ENCODE measurements around the gene FSTL1. TPM values are rescaled to one million over a fixed set of nuclear protein-coding genes. Genes with fewer than 3 reads are reported as not detected.
"Not testable (repeated sequence)": the region's sequence is repeated elsewhere in the genome, so short reads cannot be mapped to it uniquely, and the experiment has no call there.

Gene FSTL1
- total RNA-seq, 2 experiments from 2014 or later: 0.66 to 0.83 TPM

DNA sequence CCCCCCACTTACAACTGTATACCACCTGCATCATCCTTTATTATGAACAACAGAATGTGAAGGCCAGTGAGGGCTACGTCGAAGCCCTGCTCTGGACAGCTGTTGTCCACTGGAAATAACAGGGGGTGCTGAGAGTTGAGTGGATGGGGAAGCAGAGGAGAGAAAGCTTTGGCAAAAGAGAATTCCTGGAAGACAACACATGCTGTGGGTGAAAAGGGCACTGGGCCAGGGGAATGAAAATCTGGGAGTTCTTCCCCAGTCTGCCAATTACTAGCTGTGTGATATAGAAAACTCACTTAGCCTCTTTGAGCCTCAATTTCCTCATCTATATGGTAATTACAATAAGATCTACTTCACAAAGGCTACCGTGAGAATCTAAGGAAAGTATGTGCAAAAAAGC, 40.7 kb downstream of the FSTL1 start:
- Mint-ChIP-seq H3K36me3 (ENCODE audit: low read depth) (no peaks in the 10 kb centered on the region), H3K4me3 (no peak overlapping the region), H3K9me3 (ENCODE audit: low read depth) (no peaks in the 10 kb centered on the region), H3K27ac (no peak overlapping the region), H3K27me3 (no peaks in the 10 kb centered on the region), H3K4me1 (no peaks in the 10 kb centered on the region)
- POLR2A ChIA-PET: no interaction called here
- no peak for DNase-seq
- no peak for ATAC-seq
- CTCF ChIA-PET: interaction anchor here (0.6 to 1.9 kb wide), 5 partner anchors 8 to 921 kb away, joined by 3 to 8 read pairs (median 5); no protein-coding TSS in a partner anchor
- intact Hi-C loops (cut with DNase I, micrococcal nuclease): no loop called here

- POLR2A ChIA-PET: no interaction called here
Measured at GRCh38 chr3:120407508-120408287, 43.1 kb downstream of the FSTL1 start.

GRCh38 chr3:120404876-120405275, 45.9 kb downstream of the FSTL1 start:
- Mint-ChIP-seq H3K27ac (no peak overlapping the region), H3K27me3 (no peaks in the 10 kb centered on the region), H3K9me3 (ENCODE audit: low read depth) (no peaks in the 10 kb centered on the region), H3K4me3 (no peak overlapping the region), H3K36me3 (ENCODE audit: low read depth) (no peaks in the 10 kb centered on the region), H3K4me1 (no peaks in the 10 kb centered on the region)
- DNase-seq (no peak), ATAC-seq (no peak)
- intact Hi-C loops (cut with DNase I, micrococcal nuclease): no loop called here
- ChIA-PET POLR2A (no interaction called here), CTCF (interaction anchor here (3.3 to 3.7 kb wide), 2 partner anchors 12 kb away, joined by 18 to 24 read pairs; no protein-coding TSS in a partner anchor)

More at GRCh38 chr3:120407508-120408287, 43.1 kb downstream of the FSTL1 start:
- Mint-ChIP-seq H3K4me1 (no peaks in the 10 kb centered on the region), H3K36me3 (ENCODE audit: low read depth) (no peaks in the 10 kb centered on the region), H3K27me3 (no peaks in the 10 kb centered on the region), H3K9me3 (ENCODE audit: low read depth) (no peaks in the 10 kb centered on the region), H3K4me3 (no peak overlapping the region), H3K27ac (no peak overlapping the region)
- DNase-seq (no peak), ATAC-seq (no peak)
- intact Hi-C loops (cut with DNase I, micrococcal nuclease): no loop called here
- CTCF ChIA-PET: interaction anchor here (0.8 to 3.3 kb wide), 2 partner anchors 9 to 121 kb away, joined by 3 to 24 read pairs; no protein-coding TSS in a partner anchor

- H3K27me3 Mint-ChIP-seq: no peaks in the 10 kb centered on the region
- H3K27ac Mint-ChIP-seq: no peak overlapping the region
- ATAC-seq (no peak), DNase-seq (no peak)
- no peak overlapping the region for H3K4me3 Mint-ChIP-seq
- no peaks in the 10 kb centered on the region for H3K4me1 Mint-ChIP-seq
- H3K36me3 Mint-ChIP-seq (ENCODE audit: low read depth): no peaks in the 10 kb centered on the region
- POLR2A ChIA-PET: no interaction called here
- CTCF ChIA-PET: interaction anchor here (0.7 to 3.7 kb wide), 3 partner anchors 14 to 156 kb away, joined by 3 to 18 read pairs (median 3); no protein-coding TSS in a partner anchor
- H3K9me3 Mint-ChIP-seq (ENCODE audit: low read depth): no peaks in the 10 kb centered on the region
- intact Hi-C loops (cut with DNase I, micrococcal nuclease): no loop called here
Measured at GRCh38 chr3:120402257-120402656, 48.5 kb downstream of the FSTL1 start.

- ChIA-PET POLR2A (no interaction called here), CTCF (interaction anchor here (0.7 kb wide), 1 partner anchor 21 kb away, joined by 3 read pairs; no protein-coding TSS in a partner anchor)
- Mint-ChIP-seq H3K27me3 (no peaks in the 10 kb centered on the region), H3K4me3 (no peak overlapping the region), H3K4me1 (no peaks in the 10 kb centered on the region), H3K36me3 (ENCODE audit: low read depth) (no peaks in the 10 kb centered on the region), H3K27ac (no peak overlapping the region), H3K9me3 (ENCODE audit: low read depth) (no peaks in the 10 kb centered on the region)
- ATAC-seq (no peak), DNase-seq (no peak)
- intact Hi-C loops (cut with DNase I, micrococcal nuclease): no loop called here
Measured at GRCh38 chr3:120399372-120399771, 51.4 kb downstream of the FSTL1 start.

- H3K27me3 Mint-ChIP-seq: no peaks in the 10 kb centered on the region
- no peaks in the 10 kb centered on the region for H3K36me3 Mint-ChIP-seq (ENCODE audit: low read depth)
- no peak overlapping the region for H3K4me3 Mint-ChIP-seq
- POLR2A ChIA-PET: no interaction called here
- H3K4me1 Mint-ChIP-seq: no peaks in the 10 kb centered on the region
- CTCF ChIA-PET: interaction anchor here (3.6 kb wide), 1 partner anchor 21 kb away, joined by 16 read pairs; no protein-coding TSS in a partner anchor
- H3K9me3 Mint-ChIP-seq (ENCODE audit: low read depth): no peaks in the 10 kb centered on the region
- H3K27ac Mint-ChIP-seq: no peak overlapping the region
- ATAC-seq (no peak), DNase-seq (no peak)
- intact Hi-C loops (cut with DNase I, micrococcal nuclease): no loop called here
Measured at GRCh38 chr3:120396469-120396868, 54.3 kb downstream of the FSTL1 start.

DNA sequence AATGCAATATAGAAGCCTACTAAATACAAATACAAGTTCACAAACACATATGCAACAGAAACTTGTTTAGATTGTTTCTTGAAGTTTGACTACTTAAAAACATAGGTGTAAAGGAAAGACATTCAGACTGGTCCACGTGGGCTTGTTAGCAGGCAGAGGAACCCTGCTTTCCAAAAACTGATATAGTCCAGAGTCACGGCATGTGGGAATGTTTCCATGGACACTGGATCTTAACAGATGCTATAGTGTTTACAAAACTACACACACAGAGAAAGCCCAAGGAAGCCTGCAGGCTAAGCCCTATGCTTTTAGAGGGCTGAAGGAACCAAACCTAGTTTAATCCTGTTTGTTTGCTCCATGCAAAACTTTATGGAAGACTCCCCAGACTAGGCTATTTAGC, 56.4 kb downstream of the FSTL1 start:
- Mint-ChIP-seq H3K36me3 (ENCODE audit: low read depth) (no peaks in the 10 kb centered on the region), H3K27me3 (peaks cover 2% of the 10 kb centered on the region), H3K27ac (no peak overlapping the region), H3K4me3 (no peak overlapping the region), H3K4me1 (no peaks in the 10 kb centered on the region), H3K9me3 (ENCODE audit: low read depth) (no peaks in the 10 kb centered on the region)
- intact Hi-C loops (cut with DNase I, micrococcal nuclease): no loop called here
- ChIA-PET CTCF (interaction anchor here (3.6 kb wide), 1 partner anchor 23 kb away, joined by 16 read pairs; no protein-coding TSS in a partner anchor), POLR2A (no interaction called here)
- ATAC-seq: no peak
- no peak for DNase-seq

GRCh38 chr3:120393761-120394160, 57.0 kb downstream of the FSTL1 start:
- no peak overlapping the region for H3K4me3 Mint-ChIP-seq
- H3K27ac Mint-ChIP-seq: no peak overlapping the region
- no peak for ATAC-seq
- no peaks in the 10 kb centered on the region for H3K9me3 Mint-ChIP-seq (ENCODE audit: low read depth)
- CTCF ChIA-PET: no interaction called here
- DNase-seq: no peak
- peaks cover 2% of the 10 kb centered on the region for H3K27me3 Mint-ChIP-seq
- no peaks in the 10 kb centered on the region for H3K4me1 Mint-ChIP-seq
- intact Hi-C loops (cut with DNase I, micrococcal nuclease): no loop called here
- H3K36me3 Mint-ChIP-seq (ENCODE audit: low read depth): no peaks in the 10 kb centered on the region
- POLR2A ChIA-PET: no interaction called here

- Mint-ChIP-seq H3K27me3 (peaks cover 2% of the 10 kb centered on the region), H3K4me1 (no peaks in the 10 kb centered on the region), H3K4me3 (no peak overlapping the region), H3K9me3 (ENCODE audit: low read depth) (no peaks in the 10 kb centered on the region), H3K36me3 (ENCODE audit: low read depth) (no peaks in the 10 kb centered on the region), H3K27ac (no peak overlapping the region)
- ChIA-PET POLR2A (no interaction called here), CTCF (no interaction called here)
- DNase-seq (no peak), ATAC-seq (no peak)
- intact Hi-C loops (cut with DNase I, micrococcal nuclease): no loop called here
Measured at GRCh38 chr3:120393243-120393642, 57.5 kb downstream of the FSTL1 start.

DNA sequence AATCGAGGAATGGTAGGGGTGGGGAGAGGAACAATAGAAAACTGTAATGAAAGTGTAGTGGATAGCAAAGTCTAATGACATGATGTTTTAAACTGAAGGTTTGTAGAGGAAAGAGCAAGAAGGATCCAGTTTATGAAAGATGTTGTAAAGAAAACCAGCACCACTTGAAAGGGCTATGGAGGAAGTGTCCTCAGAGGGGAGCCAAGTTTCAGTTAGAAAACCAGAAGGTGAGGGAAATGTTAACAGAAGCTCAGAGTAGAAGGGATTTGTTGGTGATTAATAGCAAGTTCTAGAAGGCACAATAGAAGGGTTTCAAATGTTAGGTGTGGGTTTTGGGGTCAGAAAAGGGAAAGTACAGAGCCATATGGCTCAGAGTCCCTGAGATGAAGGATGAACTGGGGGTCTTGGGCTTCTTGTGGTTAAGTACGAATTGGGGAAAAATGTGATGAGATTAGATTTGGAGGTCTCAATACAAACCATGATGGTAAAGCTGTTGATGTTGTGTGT, 67.8 kb downstream of the FSTL1 start:
- POLR2A ChIA-PET: no interaction called here
- CTCF ChIA-PET: interaction anchor here (0.7 to 1.0 kb wide), 2 partner anchors 33 to 142 kb away, joined by 3 read pairs; no protein-coding TSS in a partner anchor
- peaks cover 6% of the 10 kb centered on the region for H3K27me3 Mint-ChIP-seq
- no peaks in the 10 kb centered on the region for H3K9me3 Mint-ChIP-seq (ENCODE audit: low read depth)
- no peak overlapping the region for H3K27ac Mint-ChIP-seq
- DNase-seq (no peak), ATAC-seq (no peak)
- intact Hi-C loops (cut with DNase I, micrococcal nuclease): no loop called here
- no peaks in the 10 kb centered on the region for H3K4me1 Mint-ChIP-seq
- no peak overlapping the region for H3K4me3 Mint-ChIP-seq
- H3K36me3 Mint-ChIP-seq (ENCODE audit: low read depth): no peaks in the 10 kb centered on the region

- Mint-ChIP-seq H3K9me3 (ENCODE audit: low read depth) (no peaks in the 10 kb centered on the region), H3K36me3 (ENCODE audit: low read depth) (no peaks in the 10 kb centered on the region), H3K4me3 (no peak overlapping the region), H3K27me3 (peaks cover 6% of the 10 kb centered on the region), H3K4me1 (no peaks in the 10 kb centered on the region), H3K27ac (no peak overlapping the region)
- intact Hi-C loops (cut with DNase I, micrococcal nuclease): no loop called here
- DNase-seq (no peak), ATAC-seq (no peak)
- POLR2A ChIA-PET: no interaction called here
- CTCF ChIA-PET: no interaction called here
Measured at GRCh38 chr3:120381503-120381902, 69.3 kb downstream of the FSTL1 start.

DNA sequence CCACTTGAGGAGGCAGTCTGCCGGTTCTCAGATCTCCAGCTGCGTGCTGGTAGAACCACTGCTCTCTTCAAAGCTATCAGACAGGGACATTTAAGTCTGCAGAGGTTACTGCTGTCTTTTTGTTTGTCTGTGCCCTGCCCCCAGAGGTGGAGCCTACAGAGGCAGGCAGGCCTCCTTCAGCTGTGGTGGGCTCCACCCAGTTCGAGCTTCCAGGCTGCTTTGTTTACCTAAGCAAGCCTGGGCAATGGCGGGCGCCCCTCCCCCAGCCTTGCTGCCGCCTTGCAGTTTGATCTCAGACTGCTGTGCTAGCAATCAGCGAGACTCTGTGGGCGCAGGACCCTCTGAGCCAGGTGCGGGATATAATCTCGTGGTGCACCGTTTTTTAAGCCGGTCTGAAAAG, 72.8 kb downstream of the FSTL1 start:
- H3K27me3 Mint-ChIP-seq; POLR2A ChIA-PET; ATAC-seq; H3K4me1 Mint-ChIP-seq; DNase-seq; H3K27ac Mint-ChIP-seq; CTCF ChIA-PET; H3K4me3 Mint-ChIP-seq; H3K36me3 Mint-ChIP-seq (ENCODE audit: low read depth); intact Hi-C loops (cut with DNase I, micrococcal nuclease); H3K9me3 Mint-ChIP-seq (ENCODE audit: low read depth): not testable (repeated sequence)

Data from activated CD4-positive, alpha-beta T cell treated with anti-CD3 and anti-CD28 coated beads for 36 hours (primary cell).